Memory B cell (primary cell): ENCODE results near the gene UGT2B17.
"Not testable (repeated sequence)": the region's sequence is repeated elsewhere in the genome, so short reads cannot be mapped to it uniquely, and the experiment has no call there.

Experiments used
- ATAC-seq: fragments of 150-1000 bp; cut with Tn5 transposase; 2 replicates; pipeline ENCODE4 v1.10.0; 2021; ENCODE audit warnings: low read depth, mild to moderate bottlenecking, moderate library complexity
- DNase-seq, 2 donors: peaks; one replicate each; pipeline ENCODE4 v3.0.0; 2022; ENCODE audit warnings: low spot score in 2 of 2
- H3K27ac Mint-ChIP-seq: one replicate; pipeline ENCODE4 v1.8.0; 2022; ENCODE audit warnings: mild to moderate bottlenecking, moderate library complexity, mixed read lengths
- H3K27me3 Mint-ChIP-seq: one replicate; pipeline ENCODE4 v1.8.0; 2022; ENCODE audit warnings: mixed read lengths
- H3K36me3 Mint-ChIP-seq: one replicate; pipeline ENCODE4 v1.8.0; 2022; ENCODE audit warnings: mild to moderate bottlenecking, mixed read lengths
- H3K4me1 Mint-ChIP-seq: one replicate; pipeline ENCODE4 v1.8.0; 2022; ENCODE audit warnings: mixed read lengths
- H3K4me3 Mint-ChIP-seq: one replicate; pipeline ENCODE4 v1.8.0; 2022; ENCODE audit warnings: mild to moderate bottlenecking, moderate library complexity, mixed read lengths
- H3K9me3 Mint-ChIP-seq: one replicate; pipeline ENCODE4 v1.8.0; 2022; ENCODE audit warnings: mixed read lengths

The UGT2B17 gene

DNA sequence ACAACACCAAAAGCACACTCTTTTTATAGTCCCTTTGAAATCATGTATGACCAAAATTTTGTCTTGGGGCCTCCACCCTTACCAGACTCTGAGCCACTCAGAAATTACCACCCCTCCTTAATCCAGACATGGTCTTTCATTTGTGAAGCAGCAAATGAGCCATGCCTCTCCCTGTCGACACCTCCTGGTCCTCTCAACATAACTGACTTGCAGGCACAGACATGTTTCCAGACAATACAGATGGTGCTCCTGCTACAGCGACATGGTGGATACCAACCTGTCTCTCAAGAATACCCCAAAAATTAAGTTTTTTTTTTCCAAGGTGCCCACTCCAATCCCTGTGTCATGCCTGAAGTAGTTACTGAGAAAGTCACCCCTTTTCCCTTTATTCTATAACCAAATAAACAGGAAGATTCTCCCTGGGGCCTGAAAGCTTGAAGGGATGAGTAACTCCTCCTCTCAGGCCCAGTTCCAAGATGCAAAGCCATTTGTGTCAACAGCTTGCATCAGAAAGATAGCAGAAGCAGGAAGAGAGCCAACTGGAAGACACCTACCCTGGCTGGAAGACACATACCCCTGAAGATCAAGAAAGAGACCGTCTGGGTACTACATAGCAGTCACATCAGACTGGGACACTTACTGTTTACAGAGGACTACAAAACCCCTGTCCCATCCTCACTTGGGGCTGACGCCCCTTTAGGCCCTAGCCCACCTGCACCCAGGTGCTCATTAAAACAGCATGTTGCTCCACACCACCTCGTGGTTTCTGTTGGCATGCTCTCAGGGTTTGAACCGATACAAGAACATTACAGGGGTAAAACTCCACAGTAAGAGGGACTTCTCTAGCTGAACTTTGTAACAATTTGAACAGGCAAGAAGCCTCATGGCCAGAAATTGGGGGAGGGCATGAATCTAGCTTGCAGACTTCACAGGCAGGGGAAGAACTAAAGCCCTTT lies 5.5 kb upstream of the UGT2B17 start:
- no peaks in the 10 kb centered on the region for H3K27me3 Mint-ChIP-seq
- no peaks in the 10 kb centered on the region for H3K36me3 Mint-ChIP-seq
- DNase-seq (no peak), ATAC-seq (no peak)
- no peak overlapping the region for H3K4me3 Mint-ChIP-seq
- H3K9me3 Mint-ChIP-seq = peaks cover 1% of the 10 kb centered on the region
- no peak overlapping the region for H3K27ac Mint-ChIP-seq
- H3K4me1 Mint-ChIP-seq = peaks cover 2% of the 10 kb centered on the region

DNA sequence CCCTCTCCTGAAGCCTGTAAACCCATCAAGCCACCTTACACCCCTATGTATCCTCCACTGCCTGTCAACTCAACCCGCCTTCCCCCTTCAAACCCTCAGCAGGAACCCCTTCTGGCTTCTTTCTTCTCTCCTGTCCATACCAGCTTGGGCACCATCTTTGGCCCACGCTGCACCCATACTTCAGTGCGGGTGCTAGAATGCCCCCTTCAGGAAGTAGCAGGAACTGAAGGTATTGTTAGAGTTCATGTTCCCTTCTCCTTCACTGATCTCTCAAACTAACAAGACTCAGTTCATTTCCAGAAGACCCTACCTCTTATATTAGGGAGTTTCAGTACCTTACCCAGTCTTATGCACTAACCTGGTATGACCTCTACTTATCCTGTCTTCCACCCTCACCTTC lies 1.5 kb upstream of the UGT2B17 start:
- DNase-seq (no peak), ATAC-seq (no peak)
- no peaks in the 10 kb centered on the region for H3K27me3 Mint-ChIP-seq
- H3K4me1 Mint-ChIP-seq = peaks cover 11% of the 10 kb centered on the region
- no peaks in the 10 kb centered on the region for H3K9me3 Mint-ChIP-seq
- H3K36me3 Mint-ChIP-seq = no peaks in the 10 kb centered on the region
- no peak overlapping the region for H3K4me3 Mint-ChIP-seq
- H3K27ac Mint-ChIP-seq = no peak overlapping the region

DNA sequence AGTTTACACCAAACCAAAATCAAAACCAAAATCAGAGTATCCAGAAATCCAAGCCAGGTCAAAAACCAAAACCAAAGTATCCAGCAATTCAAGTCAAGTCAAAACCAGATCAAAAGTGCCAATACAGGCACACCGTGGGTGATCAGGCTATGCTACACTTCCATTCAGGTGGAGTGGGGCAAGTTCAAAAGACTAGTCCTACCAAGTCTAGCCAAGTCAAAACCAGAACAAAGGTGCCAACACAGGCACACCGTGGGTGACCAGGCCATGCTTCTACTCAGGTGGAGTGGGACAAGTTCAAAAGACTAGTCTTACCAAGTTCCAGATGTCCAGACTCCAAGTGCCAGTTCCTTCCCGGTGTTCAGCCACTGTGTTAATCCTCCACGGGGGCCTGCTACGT lies 486 bp downstream of the UGT2B17 start:
- DNase-seq, H3K27me3 Mint-ChIP-seq, H3K9me3 Mint-ChIP-seq, H3K36me3 Mint-ChIP-seq, ATAC-seq: not testable (repeated sequence)
- Mint-ChIP-seq H3K27ac (peak overlapping the region; percentile 84), H3K4me3 (peak overlapping the region; percentile 32), H3K4me1 (peaks cover 11% of the 10 kb centered on the region)

DNA sequence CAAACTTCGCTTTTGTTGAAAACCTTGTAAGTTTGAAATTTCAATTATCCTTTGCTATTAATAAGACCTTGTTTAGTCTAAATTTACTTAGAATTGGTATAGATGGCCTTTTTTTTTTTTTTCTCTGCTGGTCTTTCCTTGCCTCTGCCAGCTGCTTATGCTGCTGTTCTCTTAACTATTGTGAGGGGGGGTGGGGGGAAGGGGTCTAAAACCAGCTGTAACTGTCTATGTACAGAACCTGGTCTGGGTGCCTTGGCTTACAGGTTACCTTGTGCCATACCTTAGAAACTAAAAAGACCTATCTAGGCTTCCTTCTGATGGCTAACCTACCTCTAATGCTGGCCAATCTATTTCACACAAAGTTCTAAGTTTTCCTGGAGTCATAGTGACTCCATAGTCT lies 1.0 kb downstream of the UGT2B17 start:
- Mint-ChIP-seq H3K36me3 (no peaks in the 10 kb centered on the region), H3K4me3 (no peak overlapping the region), H3K27me3 (no peaks in the 10 kb centered on the region), H3K9me3 (no peaks in the 10 kb centered on the region), H3K27ac (peak overlapping the region; percentile 84), H3K4me1 (peaks cover 11% of the 10 kb centered on the region)
- ATAC-seq (no peak), DNase-seq (no peak)

DNA sequence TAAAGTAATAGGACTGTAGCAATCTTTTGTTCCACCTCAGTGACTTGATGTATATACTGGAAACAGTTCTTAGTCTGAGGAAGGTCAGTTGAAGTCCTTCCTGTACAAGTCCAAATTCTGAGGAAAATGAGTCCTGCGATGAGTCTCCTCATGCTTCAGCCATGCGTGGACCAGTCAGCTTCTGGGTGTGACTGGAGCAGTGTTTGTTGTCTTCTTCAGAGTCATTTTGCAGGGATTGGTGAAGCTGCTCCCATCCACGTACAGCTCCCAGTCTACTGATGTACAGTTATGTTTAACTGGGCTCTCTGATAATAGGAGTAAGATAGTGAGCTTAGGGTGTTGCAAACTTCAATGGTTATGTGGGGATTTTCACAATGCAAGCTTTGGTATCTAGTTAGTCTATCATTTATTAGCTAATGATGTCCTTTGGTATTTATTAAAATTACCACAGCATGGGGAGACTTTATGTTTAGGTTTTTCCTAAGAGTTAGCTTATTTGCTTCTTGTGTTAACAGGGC lies 3.4 kb downstream of the UGT2B17 start:
- Mint-ChIP-seq H3K27ac (no peak overlapping the region), H3K4me3 (no peak overlapping the region), H3K4me1 (peaks cover 11% of the 10 kb centered on the region), H3K36me3 (no peaks in the 10 kb centered on the region), H3K9me3 (no peaks in the 10 kb centered on the region), H3K27me3 (no peaks in the 10 kb centered on the region)
- DNase-seq = no peak
- no peak for ATAC-seq

DNA sequence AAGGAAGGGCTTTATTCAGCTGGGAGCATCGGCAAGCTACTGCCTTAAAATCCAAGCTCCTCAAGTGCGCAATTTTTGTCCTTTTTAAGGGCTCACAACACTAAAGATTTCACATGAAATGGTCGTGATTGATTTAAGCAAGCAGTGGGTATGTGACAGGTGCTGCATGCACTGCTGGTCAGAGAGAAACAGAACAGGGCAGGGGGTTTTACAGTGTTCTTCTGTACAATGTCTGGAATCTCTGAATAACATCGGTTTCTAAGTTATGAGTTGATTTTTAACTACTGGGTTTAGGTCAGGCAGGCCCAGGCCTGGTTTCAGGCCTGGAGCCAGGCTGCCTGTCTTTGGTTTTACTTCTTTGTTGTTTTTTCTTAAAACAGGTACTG lies 6.0 kb downstream of the UGT2B17 start:
- no peak for ATAC-seq
- Mint-ChIP-seq H3K27ac (no peak overlapping the region), H3K9me3 (no peaks in the 10 kb centered on the region), H3K27me3 (no peaks in the 10 kb centered on the region), H3K4me3 (no peak overlapping the region), H3K36me3 (no peaks in the 10 kb centered on the region), H3K4me1 (no peaks in the 10 kb centered on the region)
- no peak for DNase-seq

DNA sequence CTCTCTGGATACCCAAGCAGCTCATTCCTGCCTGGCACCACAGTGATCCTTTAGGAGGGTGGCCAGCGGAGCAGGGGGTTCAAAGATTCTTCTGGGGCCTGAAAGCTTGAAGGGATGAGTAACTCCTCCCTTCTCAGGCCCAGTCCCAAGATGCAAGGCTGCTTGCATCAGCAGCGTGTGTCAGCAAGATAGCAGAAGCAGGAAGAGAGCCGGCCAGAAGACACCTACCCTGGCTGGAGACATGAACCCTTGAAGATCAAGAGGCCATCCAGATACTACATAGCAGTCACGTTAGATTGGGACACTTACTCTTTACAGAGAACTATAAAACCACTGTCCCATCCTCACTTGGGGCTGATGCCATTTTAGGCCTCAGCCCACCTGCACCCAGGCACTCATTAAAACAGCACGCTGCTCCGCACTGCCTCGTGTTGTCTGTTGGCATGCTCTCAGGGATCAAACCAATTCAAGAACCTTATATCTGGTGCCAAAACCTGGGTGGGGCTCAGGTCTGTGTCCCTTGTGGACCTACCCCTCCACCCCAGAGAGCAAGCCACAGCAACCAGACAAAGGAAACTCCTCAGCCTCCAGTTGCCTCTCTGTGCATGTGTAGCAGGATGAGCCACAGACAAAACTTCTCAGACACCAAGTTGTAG lies 6.5 kb downstream of the UGT2B17 start:
- H3K4me1 Mint-ChIP-seq = no peaks in the 10 kb centered on the region
- DNase-seq (no peak), ATAC-seq (no peak)
- no peaks in the 10 kb centered on the region for H3K27me3 Mint-ChIP-seq
- no peak overlapping the region for H3K4me3 Mint-ChIP-seq
- H3K36me3 Mint-ChIP-seq = no peaks in the 10 kb centered on the region
- H3K27ac Mint-ChIP-seq = no peak overlapping the region
- H3K9me3 Mint-ChIP-seq = no peaks in the 10 kb centered on the region

DNA sequence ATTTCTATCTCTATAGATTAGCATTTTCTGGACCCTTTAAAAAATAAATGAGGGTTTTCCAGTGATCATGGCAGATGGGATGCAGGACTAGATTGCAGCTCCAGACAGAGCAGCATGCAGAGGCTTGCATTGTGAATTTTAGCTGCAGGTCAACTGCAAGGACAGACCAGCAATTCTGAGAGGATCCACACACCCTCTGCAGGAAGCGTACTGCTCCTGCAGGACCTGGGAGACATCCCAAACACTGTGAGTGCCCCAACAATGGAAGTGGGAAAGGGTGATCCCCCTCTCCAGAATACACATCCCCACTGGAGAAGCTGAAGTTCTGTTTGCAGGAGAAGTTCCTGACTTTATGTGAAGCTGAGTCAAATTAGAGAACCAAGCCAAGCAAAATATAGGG lies 7.1 kb downstream of the UGT2B17 start:
- H3K27me3 Mint-ChIP-seq, H3K27ac Mint-ChIP-seq, H3K36me3 Mint-ChIP-seq, H3K9me3 Mint-ChIP-seq, H3K4me3 Mint-ChIP-seq, H3K4me1 Mint-ChIP-seq, DNase-seq, ATAC-seq: not testable (repeated sequence)

DNA sequence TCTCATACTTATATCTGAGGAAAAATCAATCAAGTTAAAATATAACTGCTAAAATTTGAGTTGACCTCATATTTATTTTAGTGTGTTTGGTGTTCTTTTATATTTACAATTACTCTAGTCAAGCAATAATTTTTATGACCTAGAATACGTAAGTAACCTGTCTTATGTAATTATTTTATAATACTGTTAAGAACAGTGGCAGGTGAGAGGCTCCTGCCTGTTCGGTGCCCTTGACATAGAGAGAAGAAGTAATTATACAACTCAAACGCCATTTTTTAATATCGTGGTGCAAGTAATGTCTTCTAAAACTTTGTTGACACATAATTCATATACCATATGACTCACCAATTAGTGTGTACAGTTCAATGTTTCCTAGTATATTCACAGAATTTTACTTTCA lies 7.6 kb downstream of the UGT2B17 start:
- H3K27ac Mint-ChIP-seq, H3K4me3 Mint-ChIP-seq, DNase-seq, H3K36me3 Mint-ChIP-seq, H3K4me1 Mint-ChIP-seq, ATAC-seq, H3K27me3 Mint-ChIP-seq, H3K9me3 Mint-ChIP-seq: not testable (repeated sequence)

DNA sequence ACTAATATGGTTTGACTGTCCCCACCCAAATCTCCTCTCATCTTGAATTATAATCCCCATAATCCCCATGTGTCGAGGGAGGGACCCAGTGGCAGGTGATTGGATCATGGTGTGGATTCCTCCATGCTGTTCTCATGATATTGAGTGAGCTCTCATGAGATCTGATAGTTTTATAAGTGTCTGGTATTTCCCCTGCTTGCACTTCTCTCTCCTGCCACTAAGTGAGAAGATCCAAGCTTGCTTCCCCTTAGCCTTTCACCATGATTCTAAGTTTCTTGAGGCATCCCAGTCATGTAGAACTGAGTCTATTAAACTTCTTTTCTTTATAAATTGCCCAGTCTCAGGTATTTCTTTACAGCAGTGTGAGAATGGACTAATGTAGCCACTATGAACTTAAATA lies 9.8 kb downstream of the UGT2B17 start:
- H3K27ac Mint-ChIP-seq, DNase-seq, H3K27me3 Mint-ChIP-seq, H3K36me3 Mint-ChIP-seq, H3K4me1 Mint-ChIP-seq, H3K9me3 Mint-ChIP-seq, H3K4me3 Mint-ChIP-seq: not testable (repeated sequence)
- ATAC-seq = peak; percentile 38

DNA sequence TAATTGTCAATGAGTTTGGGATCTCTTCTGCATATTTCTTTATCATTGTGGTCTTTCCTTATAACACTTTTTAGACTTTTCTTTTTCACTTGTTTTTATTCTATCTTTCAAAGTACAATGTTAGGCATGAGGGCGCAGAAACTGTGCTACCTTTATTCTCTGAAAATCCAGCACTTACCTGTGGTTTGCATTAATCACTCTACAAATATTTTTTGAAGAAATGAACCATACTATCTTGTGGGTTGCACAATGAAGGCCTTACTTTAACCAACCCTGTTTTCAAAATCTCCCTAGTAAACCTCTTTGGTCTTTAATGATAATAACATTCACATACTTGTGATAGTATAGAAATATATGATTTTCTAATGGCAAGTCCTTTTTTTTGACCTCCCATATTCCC lies 11.0 kb downstream of the UGT2B17 start:
- not testable (repeated sequence) for H3K4me1 Mint-ChIP-seq, H3K36me3 Mint-ChIP-seq, H3K4me3 Mint-ChIP-seq, DNase-seq, H3K27me3 Mint-ChIP-seq, ATAC-seq, H3K9me3 Mint-ChIP-seq, H3K27ac Mint-ChIP-seq

DNA sequence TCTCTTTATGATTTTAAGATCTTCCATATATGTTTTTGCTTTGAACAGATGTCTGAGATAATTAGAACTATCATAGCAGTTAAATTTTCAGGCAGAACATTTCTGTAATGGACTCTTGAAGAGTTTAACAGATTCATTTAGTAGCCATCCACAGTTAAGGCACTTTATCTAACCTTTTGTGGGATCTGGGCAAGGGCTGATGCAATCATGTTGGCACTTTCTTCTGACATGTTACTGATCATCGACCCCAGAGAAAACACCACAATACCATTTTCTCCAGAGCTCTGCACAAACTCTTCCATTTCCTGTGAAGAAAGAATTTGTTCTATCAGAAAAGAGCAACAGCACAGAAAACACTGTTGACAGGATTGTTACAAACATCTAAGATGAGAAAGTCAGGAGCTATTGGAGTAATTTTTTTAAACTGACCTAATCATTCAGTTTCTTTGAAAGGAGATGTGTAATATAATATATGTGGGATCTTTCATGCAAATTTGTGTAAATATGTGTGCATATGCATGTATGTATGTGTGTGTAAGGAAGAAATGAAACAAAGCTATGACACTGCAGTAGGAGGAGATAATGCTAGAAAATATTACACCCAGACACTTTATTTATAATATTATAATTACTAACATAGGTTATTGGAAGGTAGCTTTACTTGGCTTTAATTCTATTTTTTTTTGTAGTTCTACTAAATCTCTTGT lies 15.6 kb downstream of the UGT2B17 start:
- H3K9me3 Mint-ChIP-seq, ATAC-seq, H3K4me1 Mint-ChIP-seq, H3K4me3 Mint-ChIP-seq, H3K27ac Mint-ChIP-seq, DNase-seq, H3K36me3 Mint-ChIP-seq, H3K27me3 Mint-ChIP-seq: not testable (repeated sequence)

DNA sequence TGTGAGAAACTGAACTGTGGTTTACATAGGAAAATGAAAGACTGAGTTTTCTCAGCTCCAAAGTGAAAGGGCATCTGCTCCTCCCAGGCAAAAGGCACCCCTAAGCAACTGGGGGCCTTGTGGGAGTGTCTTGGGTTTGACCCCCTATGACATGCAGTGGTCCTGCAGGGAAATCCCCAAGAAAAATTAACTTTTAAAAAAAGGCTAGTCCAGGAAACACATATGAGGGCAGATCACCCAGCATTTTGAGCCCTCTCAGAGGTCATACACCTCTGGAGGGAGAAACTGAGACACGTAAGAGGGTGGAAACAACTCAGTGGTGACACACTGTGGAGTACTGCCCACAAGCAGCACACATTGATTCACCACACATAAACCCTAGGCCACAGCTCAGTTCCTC lies 22.3 kb downstream of the UGT2B17 start:
- not testable (repeated sequence) for H3K27ac Mint-ChIP-seq, ATAC-seq, H3K4me1 Mint-ChIP-seq, H3K4me3 Mint-ChIP-seq, H3K36me3 Mint-ChIP-seq, H3K9me3 Mint-ChIP-seq, H3K27me3 Mint-ChIP-seq, DNase-seq
